ENCODE data around the gene STUB1. TPM values are rescaled to one million over a fixed set of nuclear protein-coding genes. Genes with fewer than 3 reads are reported as not detected.

STUB1 gene
- total and polyA plus RNA-seq, 2 donors (not counting 1 experiment from before 2014, with no cell fraction given) = 94.3 to 116 TPM

GRCh38 chr16:716200-716568 lies 36.0 kb downstream of the STUB1 start:
- H3K9me3 Mint-ChIP-seq (ENCODE audit: insufficient read depth) = no peaks in the 10 kb centered on the region
- ChIA-PET CTCF (interaction anchor here (0.9 to 7.6 kb wide), 6 partner anchors 9 to 69 kb away, joined by 3 to 94 read pairs (median 8); partner anchors contain the start of genes CCDC78, CHTF18, CIAO3 and RPUSD1), POLR2A (interaction anchor here (1.4 to 2.1 kb wide), 3 partner anchors 10 to 25 kb away, joined by 4 to 11 read pairs (median 8); partner anchors contain the start of genes CCDC78 and CIAO3)
- DNase-seq = no peak
- Histone ChIP-seq H3K4me3 (ENCODE audit: control extremely low read depth in 1 of 5, extremely low read depth in 1 of 5, insufficient read depth in 1 of 5, low read depth in 2 of 5, low read length in 4 of 5) (no peak overlapping the region), H3K9ac (ENCODE audit: low read length) (no peak overlapping the region), H3K36me3 (replicated peaks in 1 of 2; ENCODE audit: control extremely low read depth in 1 of 2, control insufficient read depth in 1 of 2, extremely low read depth in 1 of 2, insufficient read depth in 2 of 2, low read length in 1 of 2) (no peaks in the 10 kb centered on the region), H3K4me2 (replicated peaks; ENCODE audit: low read depth, low read length, poor library complexity, severe bottlenecking) (peak overlapping the region; percentile 95), H3K9me3 (ENCODE audit: control extremely low read depth in 1 of 3, control insufficient read depth in 2 of 3, insufficient read depth in 1 of 3, low read length in 2 of 3) (peaks cover 0 to 12% (median 0%) of the 10 kb centered on the region in 3 donors), H3K4me1 (ENCODE audit: control insufficient read depth in 2 of 2, insufficient read depth in 2 of 2, low read length in 2 of 2) (peaks cover 21 to 35% of the 10 kb centered on the region in 2 donors), H3K79me2 (ENCODE audit: control insufficient read depth, insufficient read depth, low read length) (no peaks in the 10 kb centered on the region), H4K20me1 (ENCODE audit: control insufficient read depth, insufficient read depth, low read length, poor library complexity, severe bottlenecking) (peaks cover 11% of the 10 kb centered on the region), H2AFZ (ENCODE audit: insufficient read depth, low read depth, low read length, poor library complexity, severe bottlenecking) (no peak overlapping the region), H3K27me3 (replicated peaks in 1 of 4; ENCODE audit: control extremely low read depth in 1 of 4, control insufficient read depth in 3 of 4, insufficient read depth in 4 of 4, low read length in 3 of 4) (peaks cover 0 to 30% (median 12%) of the 10 kb centered on the region in 4 experiments), H3K27ac (ENCODE audit: low read length in 2 of 2) (no peak overlapping the region)
- H3K4me1 Mint-ChIP-seq = peaks cover 13% of the 10 kb centered on the region
- H3K27me3 Mint-ChIP-seq = peaks cover 10% of the 10 kb centered on the region
- intact Hi-C loops (cut with micrococcal nuclease) = loop anchor here (5.0 kb wide), 1 partner anchor 256 kb away; the partner anchor contains the start of gene LMF1
- H3K27ac Mint-ChIP-seq = no peak overlapping the region
- ATAC-seq (ENCODE audit: low read depth) = no peak
- TF ChIP-seq EZH2 (IDR thresholded peaks at IDR 0.05; ENCODE audit: borderline replicate concordance, insufficient read depth, low read depth, low read length, poor library complexity, severe bottlenecking) (no peak), CTCF (IDR thresholded peaks at IDR 0.05) (no peak)
- 43% methylated on average over 10 of the region's 12 CpGs for WGBS (ENCODE audit: insufficient coverage)
- peak overlapping the region; percentile 72 for H3K4me3 Mint-ChIP-seq

- Histone ChIP-seq H3K9ac (ENCODE audit: low read length) (no peak overlapping the region), H3K4me2 (replicated peaks; ENCODE audit: low read depth, low read length, poor library complexity, severe bottlenecking) (no peak overlapping the region), H2AFZ (ENCODE audit: insufficient read depth, low read depth, low read length, poor library complexity, severe bottlenecking) (no peak overlapping the region), H3K36me3 (replicated peaks in 1 of 2; ENCODE audit: control extremely low read depth in 1 of 2, control insufficient read depth in 1 of 2, extremely low read depth in 1 of 2, insufficient read depth in 2 of 2, low read length in 1 of 2) (no peaks in the 10 kb centered on the region), H3K27ac (ENCODE audit: low read length in 2 of 2) (no peak overlapping the region), H4K20me1 (ENCODE audit: control insufficient read depth, insufficient read depth, low read length, poor library complexity, severe bottlenecking) (peaks cover 16% of the 10 kb centered on the region), H3K9me3 (ENCODE audit: control extremely low read depth in 1 of 3, control insufficient read depth in 2 of 3, insufficient read depth in 1 of 3, low read length in 2 of 3) (peaks cover 0 to 15% (median 0%) of the 10 kb centered on the region in 3 donors), H3K4me3 (ENCODE audit: control extremely low read depth in 1 of 5, extremely low read depth in 1 of 5, insufficient read depth in 1 of 5, low read depth in 2 of 5, low read length in 4 of 5) (no peak overlapping the region), H3K27me3 (replicated peaks in 1 of 4; ENCODE audit: control extremely low read depth in 1 of 4, control insufficient read depth in 3 of 4, insufficient read depth in 4 of 4, low read length in 3 of 4) (peaks cover 0 to 25% (median 10%) of the 10 kb centered on the region in 4 experiments), H3K4me1 (ENCODE audit: control insufficient read depth in 2 of 2, insufficient read depth in 2 of 2, low read length in 2 of 2) (peaks cover 27 to 35% of the 10 kb centered on the region in 2 donors), H3K79me2 (ENCODE audit: control insufficient read depth, insufficient read depth, low read length) (no peaks in the 10 kb centered on the region)
- ATAC-seq (ENCODE audit: low read depth) (no peak), DNase-seq (no peak)
- Mint-ChIP-seq H3K4me1 (peaks cover 12% of the 10 kb centered on the region), H3K9me3 (ENCODE audit: insufficient read depth) (no peaks in the 10 kb centered on the region), H3K4me3 (peak overlapping the region; percentile 72), H3K27ac (no peak overlapping the region), H3K27me3 (peaks cover 8% of the 10 kb centered on the region)
- ChIA-PET CTCF (interaction anchor here (1.3 to 7.6 kb wide), 4 partner anchors 10 to 68 kb away, joined by 3 to 94 read pairs (median 9); partner anchors contain the start of genes CHTF18, CIAO3 and RPUSD1), POLR2A (interaction anchor here (0.8 to 1.9 kb wide), 3 partner anchors 11 to 79 kb away, joined by 3 to 8 read pairs (median 4); partner anchors contain the start of gene CIAO3)
- intact Hi-C loops (cut with micrococcal nuclease) = loop anchor here (5.0 kb wide), 1 partner anchor 255 kb away; the partner anchor contains the start of gene LMF1
- WGBS (ENCODE audit: insufficient coverage) = 88% methylated on average over 26 of the region's 29 CpGs
- TF ChIP-seq CTCF (IDR thresholded peaks at IDR 0.05) (no peak), EZH2 (IDR thresholded peaks at IDR 0.05; ENCODE audit: borderline replicate concordance, insufficient read depth, low read depth, low read length, poor library complexity, severe bottlenecking) (no peak)
Observed at GRCh38 chr16:716768-717325, 36.6 kb downstream of the STUB1 start.

All from B cell (primary cell).